IMR-90 (cell line): Measurements from ENCODE around the gene INPP5D. TPM values are rescaled to one million over a fixed set of nuclear protein-coding genes. Genes with fewer than 3 reads are reported as not detected.

Experiments
- ATAC-seq: fragments of 200-7000 bp; cut with Tn5 transposase; 2 replicates; pipeline ENCODE4 v1.9.1; 2020; ENCODE audit warnings: low read depth, mild to moderate bottlenecking, moderate library complexity
- BruUV-seq: library from RNA; stranded (reverse); fragments of 400-500 nt; replicated peaks from 2 replicates; lab custom pipeline; 2021; lab: Mats Ljungman, UMichigan
- CTCF ChIA-PET: fragments of 300-600 bp; formaldehyde crosslinking; extraction: SDS; loops from one replicate; lab custom pipeline; 2021; ENCODE audit warnings: antibody characterized with exemption; lab: Yijun Ruan, JAX
- POLR2A ChIA-PET: fragments of 300-600 bp; sonication (Branson Sonifier 250); formaldehyde crosslinking; loops from one replicate; lab custom pipeline; 2022; ENCODE audit warnings: antibody characterized with exemption; ENCODE audit not compliant: unreplicated experiment; lab: Charles Lee
- DNase-seq: peaks from one replicate; pipeline ENCODE4 v3.0.0; 2013
- H2AFZ ChIP-seq: replicated peaks from 2 replicates; pipeline ENCODE3; 2013; ENCODE audit warnings: low read length, mild to moderate bottlenecking; ENCODE audit not compliant: poor library complexity
- H2AK5ac ChIP-seq: 2 replicates; pipeline ENCODE4 v1.6.1; 2013; ENCODE audit warnings: low read depth, low read length, inconsistent platforms
- H2AK9ac ChIP-seq: replicated peaks from 2 replicates; pipeline ENCODE3; 2013; ENCODE audit warnings: mild to moderate bottlenecking, low read depth, low read length, moderate library complexity; ENCODE audit not compliant: poor library complexity
- H2BK120ac ChIP-seq: 2 replicates; pipeline ENCODE4 v1.6.1; 2013; ENCODE audit warnings: low read depth, low read length, inconsistent platforms
- H2BK15ac ChIP-seq: 3 replicates; pipeline ENCODE4 v1.6.1; 2013; ENCODE audit warnings: low read depth, low read length, inconsistent platforms
- H2BK20ac ChIP-seq: 2 replicates; pipeline ENCODE4 v1.6.1; 2013; ENCODE audit warnings: low read depth, mild to moderate bottlenecking, inconsistent platforms, low read length, moderate library complexity
- H2BK5ac ChIP-seq: 2 replicates; pipeline ENCODE4 v1.6.1; 2013; ENCODE audit warnings: mild to moderate bottlenecking, low read depth, low read length, inconsistent platforms; ENCODE audit not compliant: poor library complexity, severe bottlenecking
- H3K14ac ChIP-seq: replicated peaks from 2 replicates; pipeline ENCODE4 v1.6.1; 2013; ENCODE audit warnings: low read depth, low read length, inconsistent platforms
- H3K18ac ChIP-seq: 2 replicates; pipeline ENCODE4 v1.6.1; 2013; ENCODE audit warnings: low read depth, low read length, control low read depth
- H3K23ac ChIP-seq: 2 replicates; pipeline ENCODE4 v1.6.1; 2013; ENCODE audit warnings: low read depth, low read length, inconsistent platforms
- H3K27ac ChIP-seq: 2 replicates; pipeline ENCODE4 v1.5.1; 2013; ENCODE audit warnings: mild to moderate bottlenecking, control low read depth, low read length; ENCODE audit not compliant: insufficient read depth
- H3K27me3 ChIP-seq: 2 replicates; pipeline ENCODE4 v1.6.1; 2013; ENCODE audit warnings: low read length; ENCODE audit not compliant: control insufficient read depth, insufficient read depth
- H3K36me3 ChIP-seq: 2 replicates; pipeline ENCODE4 v1.6.1; 2013; ENCODE audit warnings: low read length, mixed read lengths; ENCODE audit not compliant: control insufficient read depth, insufficient read depth
- H3K4ac ChIP-seq: 2 replicates; pipeline ENCODE4 v1.6.1; 2013; ENCODE audit warnings: low read depth, low read length, inconsistent platforms
- H3K4me1 ChIP-seq: 2 replicates; pipeline ENCODE4 v1.6.1; 2013; ENCODE audit warnings: low read length, mixed read lengths; ENCODE audit not compliant: control insufficient read depth, insufficient read depth
- H3K4me2 ChIP-seq: 2 replicates; pipeline ENCODE4 v1.6.1; 2013; ENCODE audit warnings: low read depth, mild to moderate bottlenecking, control low read depth, low read length, moderate library complexity
- H3K4me3 ChIP-seq: 2 replicates; pipeline ENCODE4 v1.5.1; 2013; ENCODE audit warnings: low read depth, mild to moderate bottlenecking, control low read depth, low read length, moderate library complexity; ENCODE audit not compliant: insufficient read depth
- H3K56ac ChIP-seq: 2 replicates; pipeline ENCODE4 v1.6.1; 2013; ENCODE audit warnings: low read length, inconsistent platforms; ENCODE audit not compliant: insufficient read depth; ENCODE audit errors: extremely low read depth
- H3K79me1 ChIP-seq, 2 experiments: 2 replicates each; pipeline ENCODE4 v1.6.1; 2013; ENCODE audit warnings: low read length in 2 of 2, inconsistent platforms in 1 of 2, low read depth in 1 of 2
- H3K9ac ChIP-seq: 2 replicates; pipeline ENCODE4 v1.6.1; 2013; ENCODE audit warnings: low read depth, low read length, control low read depth
- H3K9me1 ChIP-seq: 2 replicates; pipeline ENCODE4 v1.6.1; 2013; ENCODE audit warnings: low read length, inconsistent platforms; ENCODE audit not compliant: insufficient read depth
- H3K9me3 ChIP-seq: 2 replicates; pipeline ENCODE4 v1.6.1; 2013; ENCODE audit warnings: low read length; ENCODE audit not compliant: control insufficient read depth, insufficient read depth
- H4K20me1 ChIP-seq: 2 replicates; pipeline ENCODE4 v1.6.1; 2013; ENCODE audit warnings: low read length, inconsistent platforms; ENCODE audit not compliant: insufficient read depth
- H4K5ac ChIP-seq: 2 replicates; pipeline ENCODE4 v1.6.1; 2013; ENCODE audit warnings: mild to moderate bottlenecking, low read depth, low read length, control low read depth
- H4K8ac ChIP-seq, 2 experiments: 2 replicates each; pipeline ENCODE4 v1.6.1; 2013; ENCODE audit warnings: low read depth in 2 of 2, low read length in 2 of 2, control low read depth in 1 of 2, inconsistent platforms in 1 of 2
- H4K91ac ChIP-seq: 2 replicates; pipeline ENCODE4 v1.6.1; 2013; ENCODE audit warnings: low read depth, low read length, inconsistent platforms; ENCODE audit not compliant: insufficient read depth
- FOS ChIP-seq: fragments of 150-350 bp; IDR thresholded peaks from 2 replicates; pipeline ENCODE4 v1.6.1; 2016; ENCODE audit warnings: low read depth, low read length
- WGBS, 2 experiments: methylation state at CpG; one replicate each; pipeline versions ENCODE4 v1.1.5 to v1.1.7; 2013; ENCODE audit warnings: missing lambda C conversion rate in 2 of 2; ENCODE audit not compliant: insufficient read length in 1 of 2; ENCODE audit errors: extremely low coverage in 2 of 2; 5-methylcytosine and 5-hydroxymethylcytosine counted together
- dilution Hi-C: fragments of 300-500 bp; cut with HindIII; formaldehyde crosslinking; loops from one replicate; pipeline ENCODE4 v1.14.3; 2018; ENCODE audit warnings: low sequenced_read_pairs; ENCODE audit not compliant: unreplicated experiment
- in situ Hi-C: fragments of 300-500 bp; cut with MboI; formaldehyde crosslinking; loops from 3 replicates; pipeline ENCODE4 v1.14.3; 2019; ENCODE audit warnings: low sequenced_read_pairs, inconsistent platforms, mixed read lengths
- intact Hi-C: fragments of 100-400 bp; cut with micrococcal nuclease; formaldehyde crosslinking; loops from 2 replicates; pipeline ENCODE4 v1.10.0; 2022
- polyA plus RNA-seq, 3 experiments: library from polyadenylated mRNA; depleted of rRNA; stranded (reverse); fragments of >200 nt; gene quantifications; 2 replicates each; pipeline ENCODE4 v1.2.3, GENCODE V29; 2012; ENCODE audit warnings: low replicate concordance in 1 of 3
- total RNA-seq: library from RNA; depleted of rRNA; stranded (reverse); fragments of >200 nt; gene quantifications from 2 replicates; pipeline ENCODE4 v1.2.3, GENCODE V29; 2012

The INPP5D gene
- total and polyA plus RNA-seq, 2 of the 4 experiments (the other 2 are of a cell fraction), result 0.18 to 0.29 TPM

GRCh38 chr2:233101816-233102215 lies 41.7 kb downstream of the INPP5D start:
- Histone ChIP-seq H2BK120ac (no peak overlapping the region), H4K20me1 (no peaks in the 10 kb centered on the region), H2AK9ac (no peak overlapping the region), H3K27ac (no peak overlapping the region), H2AFZ (no peak overlapping the region), H3K9ac (no peak overlapping the region), H3K4me1 (no peaks in the 10 kb centered on the region), H3K4ac (no peak overlapping the region), H3K23ac (no peak overlapping the region), H3K9me1 (no peaks in the 10 kb centered on the region), H3K18ac (no peak overlapping the region), H4K8ac (no peak overlapping the region), H3K4me2 (no peak overlapping the region), H3K9me3 (no peaks in the 10 kb centered on the region), H3K4me3 (no peak overlapping the region), H2BK5ac (no peak overlapping the region), H2BK15ac (no peak overlapping the region), H4K5ac (no peak overlapping the region), H3K27me3 (peaks cover 6% of the 10 kb centered on the region), H3K14ac (no peak overlapping the region), H4K91ac (no peak overlapping the region), H3K36me3 (no peaks in the 10 kb centered on the region), H3K56ac (no peak overlapping the region), H2AK5ac (no peak overlapping the region), H2BK20ac (no peak overlapping the region), H3K79me1 (no peaks in the 10 kb centered on the region)
- WGBS, 2 experiments, result 59% methylated on average over 5 of the region's 8 CpGs; no CpG with 5 or more reads in 1 of the 2 experiments
- DNase-seq (no peak), ATAC-seq (no peak)
- dilution Hi-C loops (no loop called here), in situ Hi-C loops (no loop called here), intact Hi-C loops (no loop called here)
- TF ChIP-seq FOS, result no peak
- ChIA-PET CTCF (interaction anchor here (1.3 kb wide), 1 partner anchor 48 kb away, joined by 3 read pairs; no protein-coding TSS in a partner anchor), POLR2A (no interaction called here)
- no TSS peak for BruUV-seq
